ENCODE data around the gene ITPRIPL2. TPM values are rescaled to one million over a fixed set of nuclear protein-coding genes. Genes with fewer than 3 reads are reported as not detected.
A peak's percentile ranks its signal among the peaks of the same experiment; 100 is the strongest.

Gene ITPRIPL2
- total RNA-seq, 1 donor from 2014 or later: 33.4 TPM

GRCh38 chr16:19077879-19078278 lies 35.9 kb upstream of the ITPRIPL2 start:
- Histone ChIP-seq H3K27me3 (ENCODE audit: control insufficient read depth in 3 of 3, insufficient read depth in 3 of 3, low read length in 3 of 3) (no peaks in the 10 kb centered on the region), H3K9me3 (ENCODE audit: control insufficient read depth in 3 of 3, low read length in 3 of 3) (no peaks in the 10 kb centered on the region), H3K4me1 (ENCODE audit: control insufficient read depth in 3 of 3, insufficient read depth in 3 of 3, low read length in 3 of 3) (peaks cover 3 to 20% (median 19%) of the 10 kb centered on the region in 3 donors), H3K27ac (ENCODE audit: low read depth, low read length) (no peak overlapping the region), H3K36me3 (ENCODE audit: control insufficient read depth in 3 of 3, insufficient read depth in 3 of 3, low read length in 3 of 3) (peaks cover 19 to 45% (median 36%) of the 10 kb centered on the region in 3 donors), H3K9ac (ENCODE audit: low read depth in 1 of 3, low read length in 3 of 3) (no peak overlapping the region), H3K4me3 (ENCODE audit: low read length in 3 of 3) (no peak overlapping the region)

GRCh38 chr16:19083670-19084069 lies 30.1 kb upstream of the ITPRIPL2 start:
- Histone ChIP-seq H3K27me3 (ENCODE audit: control insufficient read depth in 3 of 3, insufficient read depth in 3 of 3, low read length in 3 of 3) (no peaks in the 10 kb centered on the region), H3K27ac (ENCODE audit: low read depth, low read length) (no peak overlapping the region), H3K4me3 (ENCODE audit: low read length in 3 of 3) (no peak overlapping the region), H3K9ac (ENCODE audit: low read depth in 1 of 3, low read length in 3 of 3) (no peak overlapping the region), H3K36me3 (ENCODE audit: control insufficient read depth in 3 of 3, insufficient read depth in 3 of 3, low read length in 3 of 3) (peaks cover 8 to 19% (median 18%) of the 10 kb centered on the region in 3 donors), H3K9me3 (ENCODE audit: control insufficient read depth in 3 of 3, low read length in 3 of 3) (no peaks in the 10 kb centered on the region), H3K4me1 (ENCODE audit: control insufficient read depth in 3 of 3, insufficient read depth in 3 of 3, low read length in 3 of 3) (peaks cover 8 to 11% (median 11%) of the 10 kb centered on the region in 3 donors)

- no peaks in the 10 kb centered on the region for H3K9me3 ChIP-seq (ENCODE audit: control insufficient read depth in 3 of 3, low read length in 3 of 3)
- peaks cover 4 to 14% (median 14%) of the 10 kb centered on the region in 3 donors for H3K36me3 ChIP-seq (ENCODE audit: control insufficient read depth in 3 of 3, insufficient read depth in 3 of 3, low read length in 3 of 3)
- H3K4me1 ChIP-seq (ENCODE audit: control insufficient read depth in 3 of 3, insufficient read depth in 3 of 3, low read length in 3 of 3): peaks cover 8 to 11% (median 11%) of the 10 kb centered on the region in 3 donors
- H3K9ac ChIP-seq (ENCODE audit: low read depth in 1 of 3, low read length in 3 of 3): no peak overlapping the region
- no peaks in the 10 kb centered on the region for H3K27me3 ChIP-seq (ENCODE audit: control insufficient read depth in 3 of 3, insufficient read depth in 3 of 3, low read length in 3 of 3)
- no peak overlapping the region for H3K4me3 ChIP-seq (ENCODE audit: low read length in 3 of 3)
- no peak overlapping the region for H3K27ac ChIP-seq (ENCODE audit: low read depth, low read length)
Measured at GRCh38 chr16:19084139-19084538, 29.6 kb upstream of the ITPRIPL2 start.

GRCh38 chr16:19084879-19085278 lies 28.9 kb upstream of the ITPRIPL2 start:
- no peak overlapping the region for H3K4me3 ChIP-seq (ENCODE audit: low read length in 3 of 3)
- no peaks in the 10 kb centered on the region for H3K27me3 ChIP-seq (ENCODE audit: control insufficient read depth in 3 of 3, insufficient read depth in 3 of 3, low read length in 3 of 3)

GRCh38 chr16:19085679-19086200 lies 28.0 kb upstream of the ITPRIPL2 start:
- Histone ChIP-seq H3K4me3 (ENCODE audit: low read length in 3 of 3) (peak overlapping the region in 2 of 3 donors; percentile 73 to 81), H3K36me3 (ENCODE audit: control insufficient read depth in 3 of 3, insufficient read depth in 3 of 3, low read length in 3 of 3) (peaks cover 3 to 9% (median 8%) of the 10 kb centered on the region in 3 donors), H3K9ac (ENCODE audit: low read depth in 1 of 3, low read length in 3 of 3) (peak overlapping the region in 2 of 3 donors; percentile 74 to 78), H3K27me3 (ENCODE audit: control insufficient read depth in 3 of 3, insufficient read depth in 3 of 3, low read length in 3 of 3) (no peaks in the 10 kb centered on the region), H3K27ac (ENCODE audit: low read depth, low read length) (no peak overlapping the region), H3K9me3 (ENCODE audit: control insufficient read depth in 3 of 3, low read length in 3 of 3) (no peaks in the 10 kb centered on the region), H3K4me1 (ENCODE audit: control insufficient read depth in 3 of 3, insufficient read depth in 3 of 3, low read length in 3 of 3) (peaks cover 8 to 11% (median 11%) of the 10 kb centered on the region in 3 donors)

More at GRCh38 chr16:19084879-19085278, 28.9 kb upstream of the ITPRIPL2 start:
- Histone ChIP-seq H3K4me1 (ENCODE audit: control insufficient read depth in 3 of 3, insufficient read depth in 3 of 3, low read length in 3 of 3) (peaks cover 8 to 11% (median 11%) of the 10 kb centered on the region in 3 donors), H3K9me3 (ENCODE audit: control insufficient read depth in 3 of 3, low read length in 3 of 3) (no peaks in the 10 kb centered on the region), H3K9ac (ENCODE audit: low read depth in 1 of 3, low read length in 3 of 3) (no peak overlapping the region), H3K27ac (ENCODE audit: low read depth, low read length) (no peak overlapping the region), H3K36me3 (ENCODE audit: control insufficient read depth in 3 of 3, insufficient read depth in 3 of 3, low read length in 3 of 3) (peaks cover 3 to 9% (median 8%) of the 10 kb centered on the region in 3 donors)

GRCh38 chr16:19086322-19087199 lies 27.2 kb upstream of the ITPRIPL2 start:
- Histone ChIP-seq H3K9me3 (ENCODE audit: control insufficient read depth in 3 of 3, low read length in 3 of 3) (no peaks in the 10 kb centered on the region), H3K27me3 (ENCODE audit: control insufficient read depth in 3 of 3, insufficient read depth in 3 of 3, low read length in 3 of 3) (no peaks in the 10 kb centered on the region), H3K36me3 (ENCODE audit: control insufficient read depth in 3 of 3, insufficient read depth in 3 of 3, low read length in 3 of 3) (peaks cover 0 to 5% (median 4%) of the 10 kb centered on the region in 3 donors), H3K27ac (ENCODE audit: low read depth, low read length) (no peak overlapping the region), H3K4me3 (ENCODE audit: low read length in 3 of 3) (peak overlapping the region; percentile 73 to 81 (median 73)), H3K4me1 (ENCODE audit: control insufficient read depth in 3 of 3, insufficient read depth in 3 of 3, low read length in 3 of 3) (peaks cover 8 to 11% (median 11%) of the 10 kb centered on the region in 3 donors), H3K9ac (ENCODE audit: low read depth in 1 of 3, low read length in 3 of 3) (peak overlapping the region; percentile 44 to 78 (median 74))

- Histone ChIP-seq H3K4me1 (ENCODE audit: control insufficient read depth in 3 of 3, insufficient read depth in 3 of 3, low read length in 3 of 3) (peaks cover 8 to 11% (median 11%) of the 10 kb centered on the region in 3 donors), H3K27ac (ENCODE audit: low read depth, low read length) (no peak overlapping the region), H3K36me3 (ENCODE audit: control insufficient read depth in 3 of 3, insufficient read depth in 3 of 3, low read length in 3 of 3) (no peaks in the 10 kb centered on the region), H3K9me3 (ENCODE audit: control insufficient read depth in 3 of 3, low read length in 3 of 3) (no peaks in the 10 kb centered on the region), H3K27me3 (ENCODE audit: control insufficient read depth in 3 of 3, insufficient read depth in 3 of 3, low read length in 3 of 3) (no peaks in the 10 kb centered on the region), H3K9ac (ENCODE audit: low read depth in 1 of 3, low read length in 3 of 3) (no peak overlapping the region), H3K4me3 (ENCODE audit: low read length in 3 of 3) (no peak overlapping the region)
Measured at GRCh38 chr16:19088341-19088916, 25.3 kb upstream of the ITPRIPL2 start.

- Histone ChIP-seq H3K4me3 (ENCODE audit: low read length in 3 of 3) (no peak overlapping the region), H3K4me1 (ENCODE audit: control insufficient read depth in 3 of 3, insufficient read depth in 3 of 3, low read length in 3 of 3) (peaks cover 8 to 11% (median 11%) of the 10 kb centered on the region in 3 donors), H3K36me3 (ENCODE audit: control insufficient read depth in 3 of 3, insufficient read depth in 3 of 3, low read length in 3 of 3) (no peaks in the 10 kb centered on the region), H3K27me3 (ENCODE audit: control insufficient read depth in 3 of 3, insufficient read depth in 3 of 3, low read length in 3 of 3) (no peaks in the 10 kb centered on the region), H3K27ac (ENCODE audit: low read depth, low read length) (no peak overlapping the region), H3K9ac (ENCODE audit: low read depth in 1 of 3, low read length in 3 of 3) (no peak overlapping the region), H3K9me3 (ENCODE audit: control insufficient read depth in 3 of 3, low read length in 3 of 3) (no peaks in the 10 kb centered on the region)
Measured at GRCh38 chr16:19089410-19089955, 24.3 kb upstream of the ITPRIPL2 start.

- H3K27me3 ChIP-seq (ENCODE audit: control insufficient read depth in 3 of 3, insufficient read depth in 3 of 3, low read length in 3 of 3): no peaks in the 10 kb centered on the region
- H3K4me3 ChIP-seq (ENCODE audit: low read length in 3 of 3): no peak overlapping the region
- no peaks in the 10 kb centered on the region for H3K9me3 ChIP-seq (ENCODE audit: control insufficient read depth in 3 of 3, low read length in 3 of 3)
- no peak overlapping the region for H3K27ac ChIP-seq (ENCODE audit: low read depth, low read length)
- no peak overlapping the region for H3K9ac ChIP-seq (ENCODE audit: low read depth in 1 of 3, low read length in 3 of 3)
- no peaks in the 10 kb centered on the region for H3K36me3 ChIP-seq (ENCODE audit: control insufficient read depth in 3 of 3, insufficient read depth in 3 of 3, low read length in 3 of 3)
- peaks cover 5 to 10% (median 9%) of the 10 kb centered on the region in 3 donors for H3K4me1 ChIP-seq (ENCODE audit: control insufficient read depth in 3 of 3, insufficient read depth in 3 of 3, low read length in 3 of 3)
Measured at GRCh38 chr16:19090916-19091315, 22.8 kb upstream of the ITPRIPL2 start.

Measured in skeletal muscle tissue (tissue), 4 donors.